HCEC 1CT (cell line): Measurements from ENCODE around the gene GRAMD1B.
"Not testable (repeated sequence)": the region's sequence is repeated elsewhere in the genome, so short reads cannot be mapped to it uniquely, and the experiment has no call there.

Experiments used
- DNase-seq: peaks from one replicate; pipeline ENCODE4 v3.0.0-alpha.2; 2017

GRAMD1B gene

DNA sequence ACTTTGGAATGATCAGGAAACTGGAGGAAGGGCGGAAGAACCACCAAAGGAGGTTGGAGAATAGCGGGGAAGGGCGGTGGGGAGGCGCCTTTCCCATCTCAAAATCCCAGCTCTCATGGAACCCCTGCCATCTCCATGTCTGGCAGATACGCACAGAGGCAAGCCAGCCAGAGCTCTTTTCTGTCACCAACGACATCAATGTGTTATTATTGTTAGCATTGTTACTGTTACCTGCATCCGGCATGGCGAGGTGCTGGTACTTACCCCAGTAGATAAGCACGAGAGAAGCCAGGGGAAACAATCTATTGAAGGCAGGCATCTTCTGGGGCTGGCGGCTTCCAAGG lies 223.4 kb downstream of the GRAMD1B start:
- DNase-seq, result no peak

DNA sequence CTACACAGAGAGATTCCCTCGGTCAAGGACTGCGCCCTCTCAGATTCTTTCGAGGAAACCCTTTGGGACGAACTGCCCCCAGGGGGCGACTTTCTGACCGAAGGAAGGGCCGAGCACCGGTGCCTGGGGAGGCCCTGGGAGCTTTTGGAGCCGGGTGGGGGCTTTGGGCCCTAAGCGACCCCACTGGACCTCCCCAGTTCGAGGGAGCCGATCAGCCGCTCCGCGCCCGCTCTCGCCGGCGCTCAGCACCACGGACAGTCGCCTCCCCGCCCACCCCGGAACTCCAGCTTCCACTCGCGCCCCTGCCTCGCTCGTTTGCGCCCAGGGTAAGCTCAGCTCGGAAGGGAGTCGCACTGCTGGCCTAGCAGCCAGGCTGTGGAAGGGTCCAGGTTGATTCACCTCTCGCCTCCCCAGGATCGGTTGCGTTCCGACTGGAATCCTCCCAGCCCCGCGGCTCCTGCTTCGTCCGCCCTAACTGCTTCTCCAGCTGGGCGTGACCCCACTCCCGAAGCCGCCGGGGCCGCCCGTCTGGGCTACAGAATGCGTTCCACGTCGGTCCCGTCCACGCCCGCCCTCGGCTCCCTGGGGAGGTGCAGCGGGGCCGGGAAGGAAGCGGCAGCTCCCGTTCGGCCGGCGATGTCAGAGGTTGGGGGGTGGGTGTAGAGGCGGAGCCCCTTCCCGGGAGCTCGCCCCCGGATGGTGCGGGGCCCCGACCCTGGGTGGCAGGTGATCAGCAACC lies 223.9 kb downstream of the GRAMD1B start:
- no peak for DNase-seq

DNA sequence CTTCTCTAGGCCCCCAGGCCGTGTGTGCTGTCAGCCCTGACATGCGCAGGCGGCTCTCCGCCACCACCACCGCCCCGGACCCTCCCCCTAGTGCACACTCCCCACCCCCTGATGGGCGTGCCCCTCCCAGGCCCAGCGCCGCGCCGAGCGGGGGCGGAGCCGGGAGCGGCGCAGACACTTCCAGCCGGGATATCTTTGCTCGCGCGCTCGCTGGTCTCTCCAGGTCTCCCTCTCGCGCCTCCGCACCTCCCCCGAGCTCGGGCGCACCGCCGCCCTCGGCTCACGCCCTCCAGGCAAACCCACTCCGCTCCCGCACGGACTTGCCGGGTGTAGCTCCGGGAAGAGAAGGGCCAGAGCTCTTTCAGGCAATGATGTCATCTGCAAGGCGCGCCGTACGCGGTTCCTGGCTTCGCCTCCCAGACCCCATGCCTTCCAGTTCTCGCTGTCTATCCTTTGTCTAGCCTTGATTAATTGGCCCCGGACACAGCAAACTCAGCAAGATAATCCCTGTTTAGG lies 224.6 kb downstream of the GRAMD1B start, which contains the start of gene SCN3B:
Gene SCN3B, minus strand, starts transcription at position 59 of the 516 bp plus-strand sequence. CDS start 823 bp downstream, outside the sequence.
- DNase-seq, result no peak

DNA sequence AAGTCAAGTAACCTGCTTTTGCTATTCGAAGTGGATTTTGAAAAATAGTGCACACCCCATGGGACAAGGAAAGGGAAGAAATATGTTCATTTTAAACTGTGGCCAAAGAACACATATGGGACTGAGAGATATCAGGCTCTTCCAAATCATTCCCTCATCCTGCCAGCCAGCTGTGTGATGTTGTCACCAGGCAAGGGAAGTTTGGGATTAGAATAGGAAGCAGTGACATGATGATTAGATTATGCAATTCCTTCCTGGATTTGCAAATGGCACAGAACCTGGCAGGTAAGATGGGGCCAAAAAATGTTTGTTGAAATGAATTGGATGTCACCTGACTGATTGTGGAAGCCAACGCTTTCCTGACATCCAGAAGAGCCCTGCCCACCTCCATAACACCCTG lies 229.2 kb downstream of the GRAMD1B start:
- no peak for DNase-seq

DNA sequence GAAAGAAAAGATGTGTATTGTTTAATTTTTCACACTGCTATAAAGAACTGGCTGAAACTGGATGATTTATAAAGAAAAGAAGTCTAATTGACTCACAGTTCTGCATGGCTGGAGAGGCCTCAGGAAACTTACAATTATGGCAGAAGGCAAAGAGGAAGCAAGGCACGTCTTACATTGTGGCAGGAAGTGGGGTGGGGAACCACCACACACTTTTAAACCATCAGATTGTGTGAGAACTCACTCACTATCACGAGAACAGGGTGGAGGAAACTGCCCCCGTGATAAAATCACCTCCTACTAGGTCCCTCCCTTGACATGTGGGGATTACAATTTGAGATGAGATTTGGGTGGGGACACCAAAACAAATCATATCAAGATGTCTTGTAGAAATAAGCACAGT lies 229.9 kb downstream of the GRAMD1B start:
- not testable (repeated sequence) for DNase-seq

DNA sequence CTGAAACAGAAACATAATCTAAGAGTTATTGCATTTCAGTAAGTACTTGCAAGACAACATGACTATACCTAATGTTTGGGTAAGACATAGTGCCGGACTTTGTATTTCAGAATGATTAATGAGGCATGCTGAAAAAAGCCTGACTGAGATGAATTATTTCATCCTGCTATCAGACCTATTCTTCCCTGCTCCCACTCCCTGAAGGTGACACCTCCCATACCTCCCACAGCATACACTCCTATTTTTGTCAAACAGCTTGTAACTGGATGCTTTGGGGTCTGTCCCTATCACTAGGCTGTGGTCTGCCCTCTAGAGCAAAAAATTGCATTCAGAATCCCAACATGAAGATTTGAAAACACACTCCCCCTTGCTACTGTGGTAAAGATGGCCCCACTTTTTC lies 235.2 kb downstream of the GRAMD1B start:
- DNase-seq, result no peak

DNA sequence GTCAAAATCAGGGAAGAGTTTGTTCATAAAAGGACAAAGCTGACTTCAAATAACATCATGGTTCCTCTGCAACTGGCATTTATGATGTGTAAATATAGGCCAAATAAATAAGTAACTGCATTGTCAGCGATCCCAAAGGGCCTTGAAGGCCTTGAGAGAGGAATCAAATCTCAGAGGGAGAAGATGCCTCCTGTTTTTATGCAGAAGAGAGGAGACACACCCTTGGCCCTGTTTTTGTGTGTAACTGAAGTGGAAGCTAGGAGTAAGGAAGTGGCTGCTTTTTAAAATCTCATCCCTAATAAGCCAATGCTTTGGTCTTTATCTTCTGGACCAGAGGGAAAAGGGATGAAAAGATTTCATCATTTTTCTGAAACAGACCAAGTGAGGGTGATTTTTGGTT lies 240.0 kb downstream of the GRAMD1B start:
- DNase-seq, result no peak

DNA sequence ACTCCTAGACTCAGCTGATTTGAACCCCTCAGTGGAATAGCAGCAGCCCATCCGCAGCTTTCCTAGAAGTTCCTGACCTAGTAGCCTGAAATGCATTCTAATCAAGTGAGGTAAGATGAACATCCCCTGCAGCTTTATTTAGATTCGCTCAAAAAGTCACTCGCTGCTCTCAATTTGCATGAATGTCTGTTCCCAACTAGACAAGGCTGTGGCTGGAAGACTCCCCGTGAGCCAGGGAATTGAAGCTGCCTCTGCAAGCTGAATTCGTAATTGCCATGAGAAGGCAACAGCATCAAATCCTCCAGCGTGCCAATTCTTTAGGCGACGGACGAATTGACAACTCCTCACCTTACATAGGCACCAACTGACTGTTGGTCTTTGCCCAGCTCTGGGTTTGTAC lies 241.5 kb downstream of the GRAMD1B start:
- no peak for DNase-seq

DNA sequence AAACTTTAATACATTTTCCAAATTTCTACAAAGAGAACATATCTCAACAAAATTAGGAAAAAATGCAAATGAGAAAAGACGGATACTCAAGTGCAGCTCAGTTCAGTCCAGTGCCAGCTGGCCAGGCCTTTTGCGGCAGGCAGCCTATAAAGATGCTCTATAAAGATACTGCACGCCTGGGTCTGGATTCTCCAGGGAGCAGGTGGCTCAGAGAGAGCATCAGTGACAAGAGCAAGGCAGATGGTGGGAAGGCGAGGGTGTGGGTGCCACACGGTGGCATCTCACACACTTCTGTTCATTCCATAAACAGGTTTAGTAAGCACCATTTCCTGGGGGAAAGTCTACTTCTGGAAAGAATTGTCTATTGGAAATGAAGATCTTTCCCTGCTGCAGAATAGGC lies 242.5 kb downstream of the GRAMD1B start:
- DNase-seq, result no peak

DNA sequence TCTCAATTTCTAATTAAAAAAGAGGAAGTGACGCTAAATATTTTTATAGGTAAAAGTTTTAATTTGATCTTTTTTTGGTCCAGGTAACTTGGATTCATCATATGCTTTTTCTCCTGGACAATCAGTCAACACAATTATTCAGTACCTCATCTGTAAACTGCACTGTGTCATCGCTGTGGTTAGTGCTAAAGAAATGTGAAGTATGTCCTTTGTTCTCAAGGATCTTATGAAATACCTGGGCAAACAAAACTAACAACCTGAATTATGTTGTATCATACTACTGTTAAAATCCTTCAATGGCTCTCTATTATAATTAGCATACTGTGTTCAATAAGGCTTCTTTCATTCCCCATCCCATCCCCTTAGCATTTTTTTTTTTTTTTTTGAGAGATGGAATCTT lies 244.2 kb downstream of the GRAMD1B start:
- no peak for DNase-seq
